Measurements from ENCODE around the gene PCNX1. TPM values are rescaled to one million over a fixed set of nuclear protein-coding genes. Genes with fewer than 3 reads are reported as not detected.

PCNX1 gene
- total and polyA plus RNA-seq, 9 of the 15 experiments (the other 6 are each of a cell fraction or from before 2014, with no cell fraction given) = 0.30 to 4.5 (median 2.3) TPM

GRCh38 chr14:70962935-70963334 is 55.7 kb downstream of the PCNX1 start (continued):
- TF ChIP-seq, protein P1, sequence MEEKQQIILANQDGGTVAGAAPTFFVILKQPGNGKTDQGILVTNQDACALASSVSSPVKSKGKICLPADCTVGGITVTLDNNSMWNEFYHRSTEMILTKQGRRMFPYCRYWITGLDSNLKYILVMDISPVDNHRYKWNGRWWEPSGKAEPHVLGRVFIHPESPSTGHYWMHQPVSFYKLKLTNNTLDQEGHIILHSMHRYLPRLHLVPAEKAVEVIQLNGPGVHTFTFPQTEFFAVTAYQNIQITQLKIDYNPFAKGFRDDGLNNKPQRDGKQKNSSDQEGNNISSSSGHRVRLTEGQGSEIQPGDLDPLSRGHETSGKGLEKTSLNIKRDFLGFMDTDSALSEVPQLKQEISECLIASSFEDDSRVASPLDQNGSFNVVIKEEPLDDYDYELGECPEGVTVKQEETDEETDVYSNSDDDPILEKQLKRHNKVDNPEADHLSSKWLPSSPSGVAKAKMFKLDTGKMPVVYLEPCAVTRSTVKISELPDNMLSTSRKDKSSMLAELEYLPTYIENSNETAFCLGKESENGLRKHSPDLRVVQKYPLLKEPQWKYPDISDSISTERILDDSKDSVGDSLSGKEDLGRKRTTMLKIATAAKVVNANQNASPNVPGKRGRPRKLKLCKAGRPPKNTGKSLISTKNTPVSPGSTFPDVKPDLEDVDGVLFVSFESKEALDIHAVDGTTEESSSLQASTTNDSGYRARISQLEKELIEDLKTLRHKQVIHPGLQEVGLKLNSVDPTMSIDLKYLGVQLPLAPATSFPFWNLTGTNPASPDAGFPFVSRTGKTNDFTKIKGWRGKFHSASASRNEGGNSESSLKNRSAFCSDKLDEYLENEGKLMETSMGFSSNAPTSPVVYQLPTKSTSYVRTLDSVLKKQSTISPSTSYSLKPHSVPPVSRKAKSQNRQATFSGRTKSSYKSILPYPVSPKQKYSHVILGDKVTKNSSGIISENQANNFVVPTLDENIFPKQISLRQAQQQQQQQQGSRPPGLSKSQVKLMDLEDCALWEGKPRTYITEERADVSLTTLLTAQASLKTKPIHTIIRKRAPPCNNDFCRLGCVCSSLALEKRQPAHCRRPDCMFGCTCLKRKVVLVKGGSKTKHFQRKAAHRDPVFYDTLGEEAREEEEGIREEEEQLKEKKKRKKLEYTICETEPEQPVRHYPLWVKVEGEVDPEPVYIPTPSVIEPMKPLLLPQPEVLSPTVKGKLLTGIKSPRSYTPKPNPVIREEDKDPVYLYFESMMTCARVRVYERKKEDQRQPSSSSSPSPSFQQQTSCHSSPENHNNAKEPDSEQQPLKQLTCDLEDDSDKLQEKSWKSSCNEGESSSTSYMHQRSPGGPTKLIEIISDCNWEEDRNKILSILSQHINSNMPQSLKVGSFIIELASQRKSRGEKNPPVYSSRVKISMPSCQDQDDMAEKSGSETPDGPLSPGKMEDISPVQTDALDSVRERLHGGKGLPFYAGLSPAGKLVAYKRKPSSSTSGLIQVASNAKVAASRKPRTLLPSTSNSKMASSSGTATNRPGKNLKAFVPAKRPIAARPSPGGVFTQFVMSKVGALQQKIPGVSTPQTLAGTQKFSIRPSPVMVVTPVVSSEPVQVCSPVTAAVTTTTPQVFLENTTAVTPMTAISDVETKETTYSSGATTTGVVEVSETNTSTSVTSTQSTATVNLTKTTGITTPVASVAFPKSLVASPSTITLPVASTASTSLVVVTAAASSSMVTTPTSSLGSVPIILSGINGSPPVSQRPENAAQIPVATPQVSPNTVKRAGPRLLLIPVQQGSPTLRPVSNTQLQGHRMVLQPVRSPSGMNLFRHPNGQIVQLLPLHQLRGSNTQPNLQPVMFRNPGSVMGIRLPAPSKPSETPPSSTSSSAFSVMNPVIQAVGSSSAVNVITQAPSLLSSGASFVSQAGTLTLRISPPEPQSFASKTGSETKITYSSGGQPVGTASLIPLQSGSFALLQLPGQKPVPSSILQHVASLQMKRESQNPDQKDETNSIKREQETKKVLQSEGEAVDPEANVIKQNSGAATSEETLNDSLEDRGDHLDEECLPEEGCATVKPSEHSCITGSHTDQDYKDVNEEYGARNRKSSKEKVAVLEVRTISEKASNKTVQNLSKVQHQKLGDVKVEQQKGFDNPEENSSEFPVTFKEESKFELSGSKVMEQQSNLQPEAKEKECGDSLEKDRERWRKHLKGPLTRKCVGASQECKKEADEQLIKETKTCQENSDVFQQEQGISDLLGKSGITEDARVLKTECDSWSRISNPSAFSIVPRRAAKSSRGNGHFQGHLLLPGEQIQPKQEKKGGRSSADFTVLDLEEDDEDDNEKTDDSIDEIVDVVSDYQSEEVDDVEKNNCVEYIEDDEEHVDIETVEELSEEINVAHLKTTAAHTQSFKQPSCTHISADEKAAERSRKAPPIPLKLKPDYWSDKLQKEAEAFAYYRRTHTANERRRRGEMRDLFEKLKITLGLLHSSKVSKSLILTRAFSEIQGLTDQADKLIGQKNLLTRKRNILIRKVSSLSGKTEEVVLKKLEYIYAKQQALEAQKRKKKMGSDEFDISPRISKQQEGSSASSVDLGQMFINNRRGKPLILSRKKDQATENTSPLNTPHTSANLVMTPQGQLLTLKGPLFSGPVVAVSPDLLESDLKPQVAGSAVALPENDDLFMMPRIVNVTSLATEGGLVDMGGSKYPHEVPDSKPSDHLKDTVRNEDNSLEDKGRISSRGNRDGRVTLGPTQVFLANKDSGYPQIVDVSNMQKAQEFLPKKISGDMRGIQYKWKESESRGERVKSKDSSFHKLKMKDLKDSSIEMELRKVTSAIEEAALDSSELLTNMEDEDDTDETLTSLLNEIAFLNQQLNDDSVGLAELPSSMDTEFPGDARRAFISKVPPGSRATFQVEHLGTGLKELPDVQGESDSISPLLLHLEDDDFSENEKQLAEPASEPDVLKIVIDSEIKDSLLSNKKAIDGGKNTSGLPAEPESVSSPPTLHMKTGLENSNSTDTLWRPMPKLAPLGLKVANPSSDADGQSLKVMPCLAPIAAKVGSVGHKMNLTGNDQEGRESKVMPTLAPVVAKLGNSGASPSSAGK (IDR thresholded peaks at IDR 0.05) = no peak
- no peak for TF ChIP-seq TGIF2 (CRISPR knock-in tag; IDR thresholded peaks at IDR 0.05)
- TF ChIP-seq RNF2 (IDR thresholded peaks at IDR 0.05) = no peak
- no peak for TF ChIP-seq NONO (IDR thresholded peaks at IDR 0.05; ENCODE audit: low read depth in 2 of 2, low read length in 1 of 2)
- TF ChIP-seq FOXO4 (CRISPR knock-in tag; IDR thresholded peaks at IDR 0.05) = no peak
